ENCODE results near the gene TNFAIP8.

TNFAIP8 gene

GRCh38 chr5:119316906-119317305, 38.9 kb upstream of the TNFAIP8 start:
- Histone ChIP-seq H3K27ac (ENCODE audit: low read depth, low read length) (no peak overlapping the region), H3K4me2 (ENCODE audit: low read length) (peak overlapping the region; percentile 10), H3K4me1 (ENCODE audit: control insufficient read depth, low read length) (peaks cover 77% of the 10 kb centered on the region)

GRCh38 chr5:119318256-119318894, 37.4 kb upstream of the TNFAIP8 start:
- Histone ChIP-seq H4K20me1 (ENCODE audit: control insufficient read depth, insufficient read depth, low read depth, low read length) (no peaks in the 10 kb centered on the region), H3F3A (ENCODE audit: control insufficient read depth, insufficient read depth) (no peaks in the 10 kb centered on the region; the same call in 1 of the 2 replicates), H3K4me1 (ENCODE audit: control insufficient read depth, low read length) (peaks cover 80% of the 10 kb centered on the region), H3K4me3 (ENCODE audit: low read length) (peak overlapping the region; percentile 52), H3K9me2 (replicated peaks; ENCODE audit: control insufficient read depth, low read length) (no peaks in the 10 kb centered on the region), H3K9me3 (ENCODE audit: control insufficient read depth, insufficient read depth, low read length) (no peaks in the 10 kb centered on the region), H3K27me3 (ENCODE audit: control insufficient read depth, low read length) (no peaks in the 10 kb centered on the region), H3K27ac (ENCODE audit: low read depth, low read length) (peak overlapping the region; percentile 46), H3K4me2 (ENCODE audit: low read length) (peak overlapping the region; percentile 74), H3K36me3 (ENCODE audit: control insufficient read depth, low read length) (no peaks in the 10 kb centered on the region), H3K79me2 (ENCODE audit: control insufficient read depth, low read length) (no peaks in the 10 kb centered on the region)
- no peak for TF ChIP-seq EZH2phosphoT487 (IDR thresholded peaks at IDR 0.05; ENCODE audit: borderline replicate concordance, low read length)
- TF ChIP-seq CTCF (IDR thresholded peaks at IDR 0.05; ENCODE audit: low read depth, low read length, poor library complexity, severe bottlenecking) = no peak

More at GRCh38 chr5:119316906-119317305, 38.9 kb upstream of the TNFAIP8 start:
- Histone ChIP-seq H3K27me3 (ENCODE audit: control insufficient read depth, low read length) (no peaks in the 10 kb centered on the region), H3K4me3 (ENCODE audit: low read length) (no peak overlapping the region), H3F3A (ENCODE audit: control insufficient read depth, insufficient read depth) (peaks cover 3% of the 10 kb centered on the region), H4K20me1 (ENCODE audit: control insufficient read depth, insufficient read depth, low read depth, low read length) (no peaks in the 10 kb centered on the region), H3K9me2 (replicated peaks; ENCODE audit: control insufficient read depth, low read length) (no peaks in the 10 kb centered on the region), H3K9me3 (ENCODE audit: control insufficient read depth, insufficient read depth, low read length) (no peaks in the 10 kb centered on the region), H3K36me3 (ENCODE audit: control insufficient read depth, low read length) (no peaks in the 10 kb centered on the region), H3K79me2 (ENCODE audit: control insufficient read depth, low read length) (no peaks in the 10 kb centered on the region)
- no peak for TF ChIP-seq EZH2phosphoT487 (IDR thresholded peaks at IDR 0.05; ENCODE audit: borderline replicate concordance, low read length)

- Histone ChIP-seq H3K4me2 (ENCODE audit: low read length) (no peak overlapping the region; the same call in 1 of the 2 replicates), H4K20me1 (ENCODE audit: control insufficient read depth, insufficient read depth, low read depth, low read length) (no peaks in the 10 kb centered on the region), H3K79me2 (ENCODE audit: control insufficient read depth, low read length) (no peaks in the 10 kb centered on the region)
Measured at GRCh38 chr5:119319401-119319800, 36.4 kb upstream of the TNFAIP8 start.

More at GRCh38 chr5:119319401-119319800, 36.4 kb upstream of the TNFAIP8 start:
- H3K4me1 ChIP-seq (ENCODE audit: control insufficient read depth, low read length) = peaks cover 82% of the 10 kb centered on the region
- no peak overlapping the region for H3K27ac ChIP-seq (ENCODE audit: low read depth, low read length)
- no peaks in the 10 kb centered on the region; the same call in 1 of the 2 replicates for H3F3A ChIP-seq (ENCODE audit: control insufficient read depth, insufficient read depth)
- H3K9me2 ChIP-seq (replicated peaks; ENCODE audit: control insufficient read depth, low read length) = no peaks in the 10 kb centered on the region
- no peaks in the 10 kb centered on the region for H3K27me3 ChIP-seq (ENCODE audit: control insufficient read depth, low read length)
- no peaks in the 10 kb centered on the region for H3K9me3 ChIP-seq (ENCODE audit: control insufficient read depth, insufficient read depth, low read length)
- TF ChIP-seq EZH2phosphoT487 (IDR thresholded peaks at IDR 0.05; ENCODE audit: borderline replicate concordance, low read length) = no peak
- no peak for TF ChIP-seq CTCF (IDR thresholded peaks at IDR 0.05; ENCODE audit: low read depth, low read length, poor library complexity, severe bottlenecking)
- H3K36me3 ChIP-seq (ENCODE audit: control insufficient read depth, low read length) = no peaks in the 10 kb centered on the region
- no peak overlapping the region for H3K4me3 ChIP-seq (ENCODE audit: low read length)

Data from DOHH2 (cell line).